ENCODE data around the gene IGFBP6. TPM values are rescaled to one million over a fixed set of nuclear protein-coding genes. Genes with fewer than 3 reads are reported as not detected.

Gene IGFBP6
- total RNA-seq, 1 donor from 2014 or later = 10.0 TPM

DNA sequence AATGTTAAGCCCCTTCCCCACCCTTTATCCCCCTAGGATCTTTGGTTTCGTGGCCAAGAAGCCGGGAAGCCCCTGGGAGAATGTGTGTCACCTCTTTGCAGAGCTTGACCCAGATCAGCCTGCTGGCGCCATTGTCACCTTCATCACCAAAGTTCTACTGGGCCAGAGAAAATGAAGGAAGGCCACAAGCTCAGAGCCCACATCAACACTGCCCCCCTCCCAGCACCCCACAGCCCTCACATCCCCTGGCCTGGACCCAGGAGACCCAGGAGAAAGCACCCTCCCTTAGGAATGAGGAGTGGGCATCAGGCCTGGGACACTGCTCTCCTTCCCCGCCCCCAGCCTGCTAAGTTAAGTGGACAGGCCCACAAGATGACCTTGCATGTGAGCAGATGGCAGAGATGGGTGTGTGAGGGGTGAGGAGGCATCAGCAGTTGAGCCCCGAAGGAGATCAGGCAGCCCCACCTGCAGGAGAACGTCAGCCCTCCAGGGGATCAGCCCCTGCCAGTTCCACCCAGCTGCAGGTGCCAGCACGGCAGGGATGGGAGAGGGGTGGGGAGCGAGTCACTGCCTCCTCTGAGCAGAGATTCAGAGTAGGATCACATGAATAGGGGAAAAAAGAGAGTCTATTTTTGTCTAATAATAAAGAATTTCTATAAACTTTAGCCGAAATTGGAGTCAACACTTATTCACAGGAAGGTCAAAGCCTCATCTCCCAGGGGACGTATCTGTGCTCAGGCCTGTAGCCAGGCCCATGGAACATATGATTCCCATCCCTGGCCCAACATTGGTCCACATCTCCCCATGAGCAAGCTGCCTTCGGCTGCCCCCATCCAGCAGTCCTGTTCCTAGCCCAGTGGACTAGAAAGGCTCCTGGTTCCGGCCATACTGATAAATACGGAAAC is 33.5 kb upstream of the IGFBP6 start:
- Mint-ChIP-seq H3K27me3 (ENCODE audit: low read depth) (no peaks in the 10 kb centered on the region), H3K4me1 (ENCODE audit: low read depth) (peaks cover 76% of the 10 kb centered on the region), H3K4me3 (ENCODE audit: unreplicated experiment) (peak overlapping the region; percentile 28), H3K27ac (ENCODE audit: unreplicated experiment) (peak overlapping the region; percentile 97), H3K36me3 (ENCODE audit: low read depth) (peaks cover 24% of the 10 kb centered on the region), H3K9me3 (ENCODE audit: low read depth) (no peaks in the 10 kb centered on the region)
- TF ChIP-seq, protein P1, sequence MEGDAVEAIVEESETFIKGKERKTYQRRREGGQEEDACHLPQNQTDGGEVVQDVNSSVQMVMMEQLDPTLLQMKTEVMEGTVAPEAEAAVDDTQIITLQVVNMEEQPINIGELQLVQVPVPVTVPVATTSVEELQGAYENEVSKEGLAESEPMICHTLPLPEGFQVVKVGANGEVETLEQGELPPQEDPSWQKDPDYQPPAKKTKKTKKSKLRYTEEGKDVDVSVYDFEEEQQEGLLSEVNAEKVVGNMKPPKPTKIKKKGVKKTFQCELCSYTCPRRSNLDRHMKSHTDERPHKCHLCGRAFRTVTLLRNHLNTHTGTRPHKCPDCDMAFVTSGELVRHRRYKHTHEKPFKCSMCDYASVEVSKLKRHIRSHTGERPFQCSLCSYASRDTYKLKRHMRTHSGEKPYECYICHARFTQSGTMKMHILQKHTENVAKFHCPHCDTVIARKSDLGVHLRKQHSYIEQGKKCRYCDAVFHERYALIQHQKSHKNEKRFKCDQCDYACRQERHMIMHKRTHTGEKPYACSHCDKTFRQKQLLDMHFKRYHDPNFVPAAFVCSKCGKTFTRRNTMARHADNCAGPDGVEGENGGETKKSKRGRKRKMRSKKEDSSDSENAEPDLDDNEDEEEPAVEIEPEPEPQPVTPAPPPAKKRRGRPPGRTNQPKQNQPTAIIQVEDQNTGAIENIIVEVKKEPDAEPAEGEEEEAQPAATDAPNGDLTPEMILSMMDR (IDR thresholded peaks at IDR 0.05) = peak; percentile 25
- DNase-seq (ENCODE audit: low spot score) = peak; percentile 56

- peaks cover 25% of the 10 kb centered on the region for H3K36me3 Mint-ChIP-seq (ENCODE audit: low read depth)
- H3K4me3 Mint-ChIP-seq (ENCODE audit: unreplicated experiment) = peak overlapping the region; percentile 31
- H3K27ac Mint-ChIP-seq (ENCODE audit: unreplicated experiment) = peak overlapping the region; percentile 97
Measured at GRCh38 chr12:53064613-53065436, 32.6 kb upstream of the IGFBP6 start.

GRCh38 chr12:53065470-53065869 is 32.0 kb upstream of the IGFBP6 start:
- no peaks in the 10 kb centered on the region for H3K9me3 Mint-ChIP-seq (ENCODE audit: low read depth)
- no peaks in the 10 kb centered on the region for H3K27me3 Mint-ChIP-seq (ENCODE audit: low read depth)
- H3K4me3 Mint-ChIP-seq (ENCODE audit: unreplicated experiment) = no peak overlapping the region
- TF ChIP-seq, protein P1 (IDR thresholded peaks at IDR 0.05) = no peak
- peak overlapping the region; percentile 97 for H3K27ac Mint-ChIP-seq (ENCODE audit: unreplicated experiment)
- DNase-seq (ENCODE audit: low spot score) = peak; percentile 64
- H3K4me1 Mint-ChIP-seq (ENCODE audit: low read depth) = peaks cover 79% of the 10 kb centered on the region
- peaks cover 24% of the 10 kb centered on the region for H3K36me3 Mint-ChIP-seq (ENCODE audit: low read depth)

More at GRCh38 chr12:53064613-53065436, 32.6 kb upstream of the IGFBP6 start:
- H3K27me3 Mint-ChIP-seq (ENCODE audit: low read depth) = no peaks in the 10 kb centered on the region
- DNase-seq (ENCODE audit: low spot score) = peak; percentile 58
- TF ChIP-seq, protein P1 (IDR thresholded peaks at IDR 0.05) = no peak
- no peaks in the 10 kb centered on the region for H3K9me3 Mint-ChIP-seq (ENCODE audit: low read depth)
- H3K4me1 Mint-ChIP-seq (ENCODE audit: low read depth) = peaks cover 80% of the 10 kb centered on the region

- Mint-ChIP-seq H3K4me3 (ENCODE audit: unreplicated experiment) (no peak overlapping the region), H3K4me1 (ENCODE audit: low read depth) (peaks cover 80% of the 10 kb centered on the region), H3K27me3 (ENCODE audit: low read depth) (no peaks in the 10 kb centered on the region), H3K36me3 (ENCODE audit: low read depth) (peaks cover 27% of the 10 kb centered on the region), H3K9me3 (ENCODE audit: low read depth) (no peaks in the 10 kb centered on the region), H3K27ac (ENCODE audit: unreplicated experiment) (peak overlapping the region; percentile 97)
- DNase-seq (ENCODE audit: low spot score) = peak; percentile 82
- TF ChIP-seq, protein P1 (IDR thresholded peaks at IDR 0.05) = peak; percentile 96
Measured at GRCh38 chr12:53065975-53066931, 31.2 kb upstream of the IGFBP6 start.

Data from chondrocyte (in vitro differentiated cells).